OCI-LY7 (cell line): ENCODE measurements around the gene STXBP1. TPM values are rescaled to one million over a fixed set of nuclear protein-coding genes. Genes with fewer than 3 reads are reported as not detected.

Source experiments
- BruUV-seq: library from RNA; stranded (reverse); fragments of 400-500 nt; replicated peaks from 2 replicates; lab custom pipeline; 2021; lab: Mats Ljungman, UMichigan
- CTCF ChIA-PET: fragments of 300-600 bp; sonication (Branson Sonifier 250); formaldehyde crosslinking; loops from one replicate; lab custom pipeline; 2022; ENCODE audit warnings: antibody characterized with exemption; ENCODE audit not compliant: unreplicated experiment; lab: Charles Lee
- POLR2A ChIA-PET: fragments of 300-600 bp; sonication (Branson Sonifier 250); formaldehyde crosslinking; loops from one replicate; lab custom pipeline; 2022; ENCODE audit warnings: antibody characterized with exemption; lab: Charles Lee
- DNase-seq: peaks from one replicate; pipeline ENCODE4 v3.0.0-alpha.2; 2015; ENCODE audit warnings: low spot score
- H2AFZ ChIP-seq: fragments of 200-600 bp; sonication (generic), shearing (Covaris generic); 2 replicates; pipeline ENCODE4 v1.6.1; 2014; ENCODE audit warnings: mild to moderate bottlenecking, antibody characterized with exemption, low read length, moderate library complexity
- H3K27ac ChIP-seq: fragments of 200-600 bp; sonication (generic); 2 replicates; pipeline ENCODE4 v1.5.1; 2014; ENCODE audit warnings: mixed run types, low read depth, mild to moderate bottlenecking, moderate library complexity, low read length, inconsistent platforms; ENCODE audit not compliant: poor library complexity, severe bottlenecking
- H3K36me3 ChIP-seq: fragments of 200-600 bp; sonication (generic); 2 replicates; pipeline ENCODE4 v1.6.1; 2014; ENCODE audit warnings: mild to moderate bottlenecking, antibody characterized with exemption, low read length, moderate library complexity, mixed read lengths; ENCODE audit not compliant: insufficient read depth
- H3K4me1 ChIP-seq: fragments of 200-600 bp; sonication (generic); 2 replicates; pipeline ENCODE4 v1.5.1; 2014; ENCODE audit warnings: mild to moderate bottlenecking, low read length; ENCODE audit not compliant: insufficient read depth, poor library complexity, severe bottlenecking
- H3K4me2 ChIP-seq: fragments of 200-600 bp; sonication (generic); 2 replicates; pipeline ENCODE4 v1.6.1; 2014; ENCODE audit warnings: mild to moderate bottlenecking, low read length
- H3K4me3 ChIP-seq: fragments of 200-600 bp; sonication (generic); 2 replicates; pipeline ENCODE4 v1.5.1; 2014; ENCODE audit warnings: mild to moderate bottlenecking, low read depth, low read length; ENCODE audit not compliant: poor library complexity, severe bottlenecking
- H3K79me2 ChIP-seq: fragments of 200-600 bp; sonication (generic); 2 replicates; pipeline ENCODE4 v1.6.1; 2016; ENCODE audit warnings: low read depth, mild to moderate bottlenecking, low read length, moderate library complexity, mixed read lengths; ENCODE audit not compliant: insufficient read depth
- H3K9me2 ChIP-seq: fragments of 200-600 bp; sonication (generic); 2 replicates; pipeline ENCODE4 v1.6.1; 2016; ENCODE audit warnings: mild to moderate bottlenecking, low read length, mixed read lengths; ENCODE audit not compliant: insufficient read depth
- H3K9me3 ChIP-seq: fragments of 200-600 bp; sonication (generic); 2 replicates; pipeline ENCODE4 v1.6.1; 2014; ENCODE audit warnings: mild to moderate bottlenecking, mixed run types, low read length, mixed read lengths
- H4K20me1 ChIP-seq: fragments of 200-600 bp; sonication (generic); 2 replicates; pipeline ENCODE4 v1.6.1; 2014; ENCODE audit warnings: mild to moderate bottlenecking, antibody characterized with exemption, low read length, moderate library complexity, mixed read lengths; ENCODE audit not compliant: insufficient read depth
- CTCF ChIP-seq: fragments of 200-600 bp; sonication (generic); conservative IDR thresholded peaks from 2 replicates; pipeline ENCODE4 v1.5.1; 2014; ENCODE audit warnings: mild to moderate bottlenecking, antibody characterized with exemption, low read length, moderate library complexity, mixed read lengths
- EZH2phosphoT487 ChIP-seq: fragments of 200-600 bp; sonication (generic); IDR thresholded peaks from 2 replicates; pipeline ENCODE4 v1.6.1; 2018; ENCODE audit warnings: low read depth, borderline replicate concordance, mild to moderate bottlenecking, mixed run types, antibody characterized with exemption, low read length, moderate library complexity, mixed read lengths
- intact Hi-C: fragments of 100-400 bp; cut with micrococcal nuclease; formaldehyde crosslinking; loops from one replicate; pipeline ENCODE4 v1.10.0; 2022; ENCODE audit not compliant: unreplicated experiment
- total RNA-seq, 2 experiments: library from RNA; depleted of rRNA in 1 of 2; stranded (reverse); fragments of >200 nt in 1 of 2; shearing (Covaris generic) in 1 of 2; gene quantifications; 2 replicates each; pipeline ENCODE4 v1.2.3, GENCODE V29; 2014 to 2022

The STXBP1 gene
- total RNA-seq, 2 experiments from 2014 or later, result 4.1 to 20.4 TPM

- ChIA-PET CTCF (interaction anchor here (1.0 to 1.6 kb wide), 6 partner anchors 51 to 230 kb away, joined by 3 to 6 read pairs (median 4); no protein-coding TSS in a partner anchor), POLR2A (interaction anchor here (0.6 to 1.2 kb wide), 5 partner anchors 10 to 876 kb away, joined by 3 to 6 read pairs (median 3); no protein-coding TSS in a partner anchor)
- peaks cover 19% of the 10 kb centered on the region for H3K4me1 ChIP-seq
- no peaks in the 10 kb centered on the region for H4K20me1 ChIP-seq
- peak overlapping the region; percentile 84 for H3K4me2 ChIP-seq
- H3K79me2 ChIP-seq, result no peaks in the 10 kb centered on the region
- TF ChIP-seq CTCF (no peak), EZH2phosphoT487 (no peak)
- no peaks in the 10 kb centered on the region for H3K9me2 ChIP-seq
- peak overlapping the region; percentile 67; the same call in 1 of the 2 replicates for H2AFZ ChIP-seq
- intact Hi-C loops, result loop anchor here (1.0 to 2.0 kb wide), 3 partner anchors 144 to 230 kb away; no protein-coding TSS in a partner anchor
- H3K9me3 ChIP-seq, result no peaks in the 10 kb centered on the region
- no TSS peak for BruUV-seq
- H3K4me3 ChIP-seq, result peak overlapping the region; percentile 75
- DNase-seq, result no peak
- H3K36me3 ChIP-seq, result peaks cover 14% of the 10 kb centered on the region
- H3K27ac ChIP-seq, result peak overlapping the region; percentile 69
Observed at GRCh38 chr9:127734247-127734746, 122.2 kb downstream of the STXBP1 start.

- TF ChIP-seq EZH2phosphoT487 (no peak), CTCF (peak; percentile 93)
- ChIA-PET CTCF (interaction anchor here (0.6 to 1.6 kb wide), 8 partner anchors 49 to 230 kb away, joined by 3 to 6 read pairs (median 3); no protein-coding TSS in a partner anchor), POLR2A (interaction anchor here (0.6 to 1.2 kb wide), 8 partner anchors 9 to 877 kb away, joined by 3 to 6 read pairs (median 3); partner anchors contain the start of gene CDK9)
- peaks cover 20% of the 10 kb centered on the region for H3K36me3 ChIP-seq
- no peaks in the 10 kb centered on the region for H3K9me2 ChIP-seq
- no TSS peak for BruUV-seq
- H3K79me2 ChIP-seq, result no peaks in the 10 kb centered on the region
- no peaks in the 10 kb centered on the region for H4K20me1 ChIP-seq
- H3K9me3 ChIP-seq, result no peaks in the 10 kb centered on the region
- intact Hi-C loops, result loop anchor here (1.0 to 2.0 kb wide), 5 partner anchors 50 to 231 kb away; no protein-coding TSS in a partner anchor
- peak within 1 kb of the TSS; percentile 69 for H3K27ac ChIP-seq
- peak within 1 kb of the TSS; percentile 84 for H3K4me2 ChIP-seq
- peak within 1 kb of the TSS; percentile 67 for H2AFZ ChIP-seq
- peak within 1 kb of the TSS; percentile 75 for H3K4me3 ChIP-seq
- H3K4me1 ChIP-seq, result peaks cover 19% of the 10 kb centered on the region
- DNase-seq, result peak; percentile 97
Observed at GRCh38 chr9:127734747-127735529, 122.9 kb downstream of the STXBP1 start, which contains the start of gene TOR2A. TSS of gene TOR2A (minus strand) at chr9:127735294. CDS start at chr9:127735270, 24 bp downstream.
